Omental fat pad (tissue), 4 donors: ENCODE results near the gene CCNB1. TPM values are rescaled to one million over a fixed set of nuclear protein-coding genes. Genes with fewer than 3 reads are reported as not detected.
"Not testable (repeated sequence)": the region's sequence is repeated elsewhere in the genome, so short reads cannot be mapped to it uniquely, and the experiment has no call there.

Experiments
- ATAC-seq: fragments of 150-250 bp; one replicate; pipeline ENCODE4 v1.9.1; 2016; ENCODE audit warnings: mild to moderate bottlenecking, moderate library complexity; ENCODE audit not compliant: low FRiP score
- DNase-seq: peaks from one replicate; pipeline ENCODE4 v3.0.0-alpha.2; 2019; ENCODE audit warnings: low spot score
- CTCF ChIP-seq, 3 donors: fragments of 450-650 bp; IDR thresholded peaks; one replicate each; pipeline ENCODE4 v1.5.1; 2016 to 2017; ENCODE audit warnings: antibody characterized with exemption in 3 of 3, mild to moderate bottlenecking in 3 of 3, moderate library complexity in 2 of 3
- total RNA-seq, 4 donors: library from RNA; depleted of rRNA; stranded (reverse); fragments of >200 nt; gene quantifications; one replicate each; pipeline ENCODE4 v1.1.0, GENCODE V29; 2016

Gene CCNB1
- total RNA-seq, 4 donors from 2014 or later = 1.9 to 11.9 (median 2.7) TPM

DNA sequence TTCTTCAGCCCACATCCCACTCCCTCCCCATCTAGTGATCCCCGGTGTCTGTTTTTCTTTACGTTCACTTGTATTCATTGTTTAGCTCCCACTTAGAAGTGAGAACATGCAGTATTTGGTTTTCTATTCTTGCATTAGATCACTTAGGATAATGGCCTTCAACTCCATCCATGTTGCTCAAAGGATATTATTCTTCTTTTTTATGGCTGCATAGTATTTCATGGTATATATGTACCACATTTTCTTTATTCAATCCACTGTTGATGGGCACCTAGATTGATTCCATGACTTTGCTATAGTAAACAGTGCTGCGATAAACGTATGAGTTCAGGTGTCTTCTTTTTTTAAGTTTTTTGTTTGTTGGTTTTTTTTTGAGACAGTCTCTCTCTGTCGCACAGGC lies 29.1 kb upstream of the CCNB1 start:
- no peak for TF ChIP-seq CTCF (IDR thresholded peaks at IDR 0.05)
- DNase-seq = no peak
- ATAC-seq = no peak

- DNase-seq = no peak
Measured at GRCh38 chr5:69138766-69139165, 28.2 kb upstream of the CCNB1 start.

DNA sequence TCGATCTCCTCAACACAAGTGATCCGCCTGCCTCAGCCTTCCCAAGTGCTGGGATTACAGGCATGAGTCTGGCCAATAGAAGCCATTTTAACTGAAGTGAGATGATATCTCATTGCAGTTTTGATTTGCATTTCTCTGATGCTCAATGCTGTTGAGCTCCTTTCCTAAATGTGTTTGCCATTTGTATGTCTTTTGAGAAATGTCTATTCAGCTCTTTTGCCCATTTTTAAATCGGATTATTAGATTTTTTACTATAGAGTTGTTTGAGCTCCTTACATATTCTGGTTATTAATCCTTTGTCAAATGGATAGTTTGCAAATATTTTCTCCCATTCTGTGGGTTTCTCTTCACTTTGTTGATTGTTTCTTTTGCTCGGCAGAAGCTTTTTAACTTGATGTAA lies 26.7 kb upstream of the CCNB1 start:
- DNase-seq, ATAC-seq: not testable (repeated sequence)

More at GRCh38 chr5:69138766-69139165, 28.2 kb upstream of the CCNB1 start:
- no peak for ATAC-seq
- no peak for TF ChIP-seq CTCF (IDR thresholded peaks at IDR 0.05)

- ATAC-seq = no peak
- no peak for TF ChIP-seq CTCF (IDR thresholded peaks at IDR 0.05)
- no peak for DNase-seq
Measured at GRCh38 chr5:69140827-69141226, 26.1 kb upstream of the CCNB1 start.

- not testable (repeated sequence) for DNase-seq, ATAC-seq
Measured at GRCh38 chr5:69148576-69148975, 18.4 kb upstream of the CCNB1 start.

DNA sequence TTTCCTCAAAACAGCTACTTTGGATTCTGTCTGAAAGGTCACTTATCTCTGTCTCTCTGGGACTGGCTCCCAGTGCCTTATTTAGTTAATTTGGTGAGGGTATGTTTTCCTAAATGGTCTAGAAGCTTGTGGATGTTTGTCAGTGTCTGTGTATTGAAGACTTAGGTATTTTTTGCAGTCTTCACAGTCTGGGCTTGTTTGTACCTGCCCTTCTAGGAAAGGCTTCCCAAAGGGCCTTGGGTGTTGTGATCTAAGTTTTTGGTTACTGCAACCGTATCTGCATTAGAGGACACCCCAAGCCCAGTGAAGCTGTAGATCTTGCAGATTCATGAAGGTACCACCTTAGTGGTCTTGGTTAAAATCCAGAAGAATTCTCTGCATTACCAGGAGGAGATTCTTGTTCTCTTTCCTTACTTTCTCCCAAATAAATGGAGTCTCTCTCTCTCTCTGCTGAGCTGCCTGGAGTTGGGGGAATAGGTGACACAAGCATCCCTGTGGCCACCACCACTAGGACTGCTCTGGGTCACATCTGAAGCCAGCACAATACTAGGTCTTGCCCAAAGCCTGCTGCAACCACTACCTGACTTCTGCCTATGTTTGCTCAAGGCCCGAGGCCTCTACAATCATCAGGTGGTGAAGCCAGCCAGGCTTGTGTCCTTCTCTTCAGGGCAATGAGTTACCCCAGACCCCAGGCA lies 17.8 kb upstream of the CCNB1 start:
- no peak for ATAC-seq
- TF ChIP-seq CTCF (IDR thresholded peaks at IDR 0.05) = no peak
- no peak for DNase-seq

GRCh38 chr5:69149676-69150010 lies 17.3 kb upstream of the CCNB1 start:
- ATAC-seq = no peak
- TF ChIP-seq CTCF (IDR thresholded peaks at IDR 0.05) = no peak
- no peak for DNase-seq

- ATAC-seq = no peak
- no peak for TF ChIP-seq CTCF (IDR thresholded peaks at IDR 0.05)
- DNase-seq = no peak
Measured at GRCh38 chr5:69152731-69153130, 14.2 kb upstream of the CCNB1 start.
